Thyroid gland (tissue), 4 donors: ENCODE results near the gene FLT4.

Experiments
- CTCF ChIP-seq, 6 experiments: fragments of 200-600 bp in 3 of 6; fragments of 450-650 bp in 3 of 6; sonication (generic) in 3 of 6; IDR thresholded peaks; one replicate each; pipeline ENCODE4 v1.5.1; 2016 to 2019; ENCODE audit warnings: antibody characterized with exemption in 6 of 6, mild to moderate bottlenecking in 2 of 6, inconsistent platforms in 1 of 6, moderate library complexity in 1 of 6
- POLR2A ChIP-seq, 2 donors: fragments of 450-650 bp; IDR thresholded peaks; one replicate each; pipeline ENCODE4 v1.6.1; 2017; ENCODE audit warnings: antibody characterized with exemption in 2 of 2, mild to moderate bottlenecking in 2 of 2, moderate library complexity in 1 of 2

GRCh38 chr5:180594311-180595045 lies 54.9 kb downstream of the FLT4 start:
- TF ChIP-seq CTCF (IDR thresholded peaks at IDR 0.05) (no peak), POLR2A (IDR thresholded peaks at IDR 0.05) (no peak)
